ENCODE data around the gene DHCR7.

The DHCR7 gene

DNA sequence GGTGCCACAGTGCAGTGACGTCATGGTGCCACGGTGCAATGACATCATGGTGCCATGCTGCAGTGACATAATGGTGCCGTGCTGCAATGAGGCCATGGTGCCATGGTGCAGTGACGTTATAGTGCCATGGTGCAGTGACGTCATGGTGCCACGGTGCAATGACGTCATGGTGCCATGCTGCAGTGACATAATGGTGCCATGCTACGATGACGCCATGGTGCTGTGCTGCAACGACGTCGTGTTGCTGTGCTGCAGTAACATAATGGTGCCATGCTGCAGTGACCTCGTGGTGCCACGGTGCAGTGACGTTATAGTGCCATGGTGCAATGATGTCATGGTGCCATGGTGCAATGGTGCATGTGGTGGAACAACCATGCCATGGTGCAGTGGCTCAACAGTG lies 45.3 kb downstream of the DHCR7 start:
- Mint-ChIP-seq H3K4me1 (ENCODE audit: low read depth) (no peaks in the 10 kb centered on the region), H3K4me3 (no peak overlapping the region), H3K36me3 (ENCODE audit: low read depth) (no peaks in the 10 kb centered on the region), H3K27me3 (no peaks in the 10 kb centered on the region), H3K27ac (no peak overlapping the region), H3K9me3 (peaks cover 7% of the 10 kb centered on the region)

DNA sequence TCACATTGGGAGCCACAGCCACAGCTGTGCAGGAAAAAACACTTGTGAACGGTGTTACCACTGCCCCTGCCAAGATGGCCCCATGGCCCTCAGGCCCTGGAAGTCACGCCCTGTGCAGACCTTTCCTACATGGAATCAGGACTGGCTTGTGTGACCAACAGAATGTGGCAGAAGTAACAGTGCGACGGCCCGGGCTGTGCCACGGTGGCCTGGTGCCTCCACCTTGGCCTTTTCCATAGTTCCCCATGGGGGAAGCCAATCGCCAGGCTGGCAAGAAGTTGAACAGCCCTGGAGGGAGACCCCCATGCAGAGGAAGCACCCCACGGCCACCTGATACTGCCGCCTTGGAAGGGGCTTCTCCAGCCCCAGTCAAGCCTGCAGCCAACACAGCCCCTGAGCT lies 48.0 kb downstream of the DHCR7 start:
- no peak overlapping the region for H3K4me3 Mint-ChIP-seq
- H3K27ac Mint-ChIP-seq = no peak overlapping the region
- no peaks in the 10 kb centered on the region for H3K4me1 Mint-ChIP-seq (ENCODE audit: low read depth)

DNA sequence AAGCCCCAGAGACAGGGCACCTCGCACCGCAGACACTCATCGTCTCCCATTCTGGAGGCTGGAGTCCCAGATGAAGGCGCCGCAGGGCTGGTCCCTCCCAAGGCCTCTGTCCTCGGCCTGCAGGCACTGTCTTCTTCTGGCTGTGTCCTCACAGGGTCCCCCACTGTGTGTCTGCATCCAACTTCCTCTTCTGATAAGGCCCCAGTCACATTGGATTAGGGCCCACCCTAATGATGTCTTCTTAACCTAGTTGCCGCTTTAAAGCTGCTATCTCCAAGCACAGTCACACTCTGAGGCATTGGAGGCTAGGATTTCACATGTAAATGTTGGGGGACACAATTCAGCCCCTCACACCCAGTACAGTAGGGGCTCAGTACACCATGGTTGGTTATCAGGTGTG lies 48.9 kb downstream of the DHCR7 start:
- no peaks in the 10 kb centered on the region for H3K36me3 Mint-ChIP-seq (ENCODE audit: low read depth)
- no peaks in the 10 kb centered on the region for H3K27me3 Mint-ChIP-seq
- no peak overlapping the region for H3K4me3 Mint-ChIP-seq
- H3K9me3 Mint-ChIP-seq = peaks cover 7% of the 10 kb centered on the region
- no peak overlapping the region for H3K27ac Mint-ChIP-seq
- H3K4me1 Mint-ChIP-seq (ENCODE audit: low read depth) = no peaks in the 10 kb centered on the region

More for the DNA sequence above, 48.0 kb downstream of the DHCR7 start:
- Mint-ChIP-seq H3K27me3 (no peaks in the 10 kb centered on the region), H3K36me3 (ENCODE audit: low read depth) (no peaks in the 10 kb centered on the region), H3K9me3 (peaks cover 7% of the 10 kb centered on the region)

DNA sequence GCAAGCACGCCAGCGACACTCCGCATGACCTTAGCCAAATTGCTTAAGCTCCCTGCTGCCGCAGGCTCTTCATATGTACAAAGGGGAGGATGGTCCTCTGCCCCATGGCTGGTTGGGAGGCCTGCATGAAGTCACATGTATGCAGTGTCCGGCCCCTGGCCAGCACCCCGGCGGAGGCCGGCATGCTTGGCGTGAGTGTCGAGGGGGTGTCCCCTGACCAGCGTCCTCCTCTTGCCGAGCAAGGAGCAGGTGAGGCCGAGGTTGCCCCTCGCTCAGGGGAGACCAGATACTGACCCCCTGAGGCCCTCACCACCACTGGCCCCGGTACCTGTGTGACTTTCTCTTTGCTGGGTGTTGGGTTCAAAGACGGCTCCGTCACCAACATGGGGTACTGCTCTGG lies 50.2 kb downstream of the DHCR7 start:
- H3K27ac Mint-ChIP-seq = no peak overlapping the region
- H3K36me3 Mint-ChIP-seq (ENCODE audit: low read depth) = no peaks in the 10 kb centered on the region
- H3K4me3 Mint-ChIP-seq = no peak overlapping the region
- H3K4me1 Mint-ChIP-seq (ENCODE audit: low read depth) = no peaks in the 10 kb centered on the region
- peaks cover 4% of the 10 kb centered on the region for H3K27me3 Mint-ChIP-seq
- H3K9me3 Mint-ChIP-seq = no peaks in the 10 kb centered on the region

DNA sequence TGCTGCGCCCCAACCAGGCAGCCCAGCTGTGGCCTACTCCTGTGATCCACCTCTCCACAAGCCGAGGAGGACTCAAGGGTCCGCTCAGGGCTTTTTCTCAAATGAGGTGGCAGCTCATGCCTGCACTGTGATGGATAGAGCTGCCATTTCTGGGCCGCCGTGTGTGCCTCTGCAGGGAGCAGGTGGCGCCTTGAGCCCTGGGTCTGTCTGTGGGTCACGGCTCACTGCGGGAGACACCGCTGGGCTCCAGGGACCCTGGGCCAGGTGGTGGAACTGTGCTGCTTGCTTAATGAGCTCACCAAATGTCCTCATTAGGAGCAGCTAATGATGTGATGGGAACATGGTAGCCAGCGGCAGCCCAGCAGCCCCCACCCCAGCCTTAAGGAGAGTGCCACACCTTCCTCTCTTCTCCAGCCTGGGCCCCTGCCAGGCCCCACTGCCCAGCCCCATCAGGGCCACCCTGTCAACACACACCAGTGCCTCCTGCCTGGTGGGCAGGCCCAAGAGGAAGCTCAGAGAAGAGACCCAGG lies 50.8 kb downstream of the DHCR7 start:
- Mint-ChIP-seq H3K4me1 (ENCODE audit: low read depth) (no peaks in the 10 kb centered on the region), H3K4me3 (no peak overlapping the region), H3K9me3 (no peaks in the 10 kb centered on the region), H3K36me3 (ENCODE audit: low read depth) (no peaks in the 10 kb centered on the region), H3K27ac (no peak overlapping the region), H3K27me3 (peaks cover 4% of the 10 kb centered on the region)

DNA sequence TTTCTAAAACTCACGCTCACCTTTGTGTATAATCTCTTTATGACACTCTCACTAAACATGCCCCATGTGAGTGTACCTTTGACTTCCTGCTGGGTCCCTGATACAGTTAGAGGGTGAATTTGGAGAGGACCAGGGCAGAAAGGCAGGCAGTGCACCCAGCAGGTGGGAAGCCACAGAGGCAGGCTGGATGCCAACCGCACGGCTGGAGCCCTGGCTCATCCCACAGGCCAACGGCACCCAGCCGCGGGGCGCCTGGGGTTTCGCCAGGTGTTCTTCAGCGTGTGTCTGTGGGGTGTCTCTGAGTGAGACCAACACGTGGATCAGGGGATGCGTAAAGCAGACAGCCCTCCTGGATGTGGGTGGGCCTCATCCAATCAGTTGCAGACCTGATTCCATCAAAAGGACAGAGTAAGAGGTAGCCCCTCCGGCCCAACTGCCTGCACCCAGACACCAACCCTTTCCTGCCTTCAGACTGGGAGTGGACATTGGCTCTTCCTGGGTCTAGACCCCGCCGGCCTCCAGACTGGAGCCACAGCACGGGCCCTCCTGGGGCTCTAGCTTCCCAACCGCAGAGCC lies 51.6 kb downstream of the DHCR7 start:
- H3K9me3 Mint-ChIP-seq = no peaks in the 10 kb centered on the region
- H3K4me3 Mint-ChIP-seq = no peak overlapping the region
- no peaks in the 10 kb centered on the region for H3K4me1 Mint-ChIP-seq (ENCODE audit: low read depth)
- no peaks in the 10 kb centered on the region for H3K36me3 Mint-ChIP-seq (ENCODE audit: low read depth)
- peaks cover 8% of the 10 kb centered on the region for H3K27me3 Mint-ChIP-seq
- H3K27ac Mint-ChIP-seq = no peak overlapping the region

DNA sequence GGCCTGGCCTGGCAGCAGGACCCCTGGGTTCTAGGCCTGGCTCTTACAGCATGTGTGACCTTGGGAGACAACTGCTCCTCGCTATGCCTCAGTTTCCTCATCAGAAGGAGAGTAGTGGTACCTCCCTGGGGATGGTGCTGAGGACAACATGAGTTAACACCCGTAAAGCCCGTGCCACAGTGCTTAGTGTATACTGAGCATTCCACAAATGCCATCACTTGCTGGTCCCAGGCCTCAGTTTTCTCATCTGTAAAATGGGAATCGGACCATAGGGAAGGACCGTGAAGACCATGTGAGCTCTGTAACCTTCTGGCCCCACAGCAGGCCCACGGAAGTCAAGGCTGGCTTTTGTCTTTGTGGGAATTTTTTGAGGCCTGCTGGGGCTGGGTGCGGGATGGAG lies 52.4 kb downstream of the DHCR7 start:
- no peak overlapping the region for H3K27ac Mint-ChIP-seq
- H3K27me3 Mint-ChIP-seq = peaks cover 11% of the 10 kb centered on the region
- no peaks in the 10 kb centered on the region for H3K4me1 Mint-ChIP-seq (ENCODE audit: low read depth)
- no peaks in the 10 kb centered on the region for H3K36me3 Mint-ChIP-seq (ENCODE audit: low read depth)
- no peak overlapping the region for H3K4me3 Mint-ChIP-seq
- no peaks in the 10 kb centered on the region for H3K9me3 Mint-ChIP-seq

DNA sequence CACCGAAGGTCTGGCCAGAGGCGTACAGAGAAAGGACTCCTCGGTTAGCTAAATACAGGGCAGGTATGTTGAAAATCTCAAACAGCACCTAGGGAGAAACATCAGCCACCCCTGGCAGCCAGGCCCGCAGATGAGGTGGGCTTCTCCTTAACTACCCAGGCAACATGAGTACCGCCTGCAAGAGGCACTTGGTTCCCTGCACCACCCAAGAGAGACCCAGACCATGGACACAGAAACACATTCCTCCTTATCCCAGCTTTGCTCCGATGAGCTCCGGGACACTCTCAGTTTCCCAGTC lies 53.0 kb downstream of the DHCR7 start:
- Mint-ChIP-seq H3K4me3 (no peak overlapping the region), H3K27ac (no peak overlapping the region), H3K4me1 (ENCODE audit: low read depth) (no peaks in the 10 kb centered on the region), H3K9me3 (no peaks in the 10 kb centered on the region), H3K36me3 (ENCODE audit: low read depth) (no peaks in the 10 kb centered on the region), H3K27me3 (peaks cover 11% of the 10 kb centered on the region)

DNA sequence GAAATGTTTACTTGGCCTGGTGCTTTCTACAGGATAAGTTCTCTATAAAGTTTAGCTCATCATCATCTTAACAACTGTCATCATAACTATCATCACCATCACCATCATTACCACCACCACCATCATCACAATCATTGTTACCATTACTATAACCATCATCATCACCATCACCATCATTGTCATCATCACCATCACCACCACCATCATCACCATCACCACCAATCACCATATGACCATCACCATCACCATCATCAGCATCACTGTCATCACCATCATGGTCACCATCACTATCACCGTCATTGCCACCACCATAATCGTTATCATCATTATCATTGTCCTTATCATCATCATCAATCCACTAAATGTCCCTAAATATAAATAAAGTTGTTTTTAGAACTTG lies 54.9 kb downstream of the DHCR7 start:
- Mint-ChIP-seq H3K27ac (no peak overlapping the region), H3K9me3 (no peaks in the 10 kb centered on the region), H3K27me3 (peaks cover 11% of the 10 kb centered on the region), H3K4me1 (ENCODE audit: low read depth) (no peaks in the 10 kb centered on the region), H3K4me3 (no peak overlapping the region), H3K36me3 (ENCODE audit: low read depth) (no peaks in the 10 kb centered on the region)

DNA sequence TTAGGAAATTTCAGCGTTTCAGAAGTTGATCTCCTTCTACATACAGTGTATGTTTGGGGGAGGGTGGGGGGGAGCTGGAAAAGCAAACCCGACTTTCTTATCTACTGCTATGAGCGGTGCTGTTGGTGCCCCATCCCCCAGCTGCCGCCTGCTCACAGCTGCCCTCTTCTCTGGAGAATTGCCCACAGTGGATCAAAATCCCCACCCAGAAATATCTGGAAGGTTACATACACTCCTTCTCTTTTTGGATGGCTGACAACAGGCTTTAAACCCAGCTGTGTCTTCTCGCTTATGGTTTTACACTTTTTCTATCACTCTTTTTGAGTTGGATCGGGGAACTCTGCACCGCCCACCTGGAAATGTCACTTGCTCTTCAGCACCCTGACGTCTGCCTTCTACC lies 56.4 kb downstream of the DHCR7 start:
- Mint-ChIP-seq H3K27me3 (peaks cover 11% of the 10 kb centered on the region), H3K4me1 (ENCODE audit: low read depth) (no peaks in the 10 kb centered on the region), H3K4me3 (no peak overlapping the region), H3K27ac (no peak overlapping the region), H3K9me3 (no peaks in the 10 kb centered on the region), H3K36me3 (ENCODE audit: low read depth) (no peaks in the 10 kb centered on the region)

DNA sequence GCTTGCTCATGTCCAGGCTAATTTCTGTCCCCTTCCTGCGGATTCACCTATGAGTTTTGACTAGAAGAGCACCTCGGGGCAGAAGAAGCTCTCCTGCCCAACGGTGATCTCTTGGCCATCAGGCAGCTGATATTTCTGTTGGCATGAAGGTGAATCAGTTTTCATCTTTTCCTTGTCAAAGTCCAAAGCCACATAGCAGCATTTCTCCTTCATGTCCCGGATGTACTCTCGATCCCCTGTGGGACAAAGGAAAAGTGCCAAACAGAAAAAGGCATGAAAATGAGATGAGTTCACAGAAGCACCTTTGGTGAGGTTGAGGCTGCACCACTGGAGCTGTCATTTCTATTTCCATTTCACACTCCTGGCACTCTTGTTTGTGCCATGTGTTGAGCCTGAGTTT lies 56.8 kb downstream of the DHCR7 start:
- no peak overlapping the region for H3K4me3 Mint-ChIP-seq
- no peaks in the 10 kb centered on the region for H3K36me3 Mint-ChIP-seq (ENCODE audit: low read depth)
- H3K4me1 Mint-ChIP-seq (ENCODE audit: low read depth) = no peaks in the 10 kb centered on the region
- no peak overlapping the region for H3K27ac Mint-ChIP-seq
- peaks cover 11% of the 10 kb centered on the region for H3K27me3 Mint-ChIP-seq
- H3K9me3 Mint-ChIP-seq = no peaks in the 10 kb centered on the region

DNA sequence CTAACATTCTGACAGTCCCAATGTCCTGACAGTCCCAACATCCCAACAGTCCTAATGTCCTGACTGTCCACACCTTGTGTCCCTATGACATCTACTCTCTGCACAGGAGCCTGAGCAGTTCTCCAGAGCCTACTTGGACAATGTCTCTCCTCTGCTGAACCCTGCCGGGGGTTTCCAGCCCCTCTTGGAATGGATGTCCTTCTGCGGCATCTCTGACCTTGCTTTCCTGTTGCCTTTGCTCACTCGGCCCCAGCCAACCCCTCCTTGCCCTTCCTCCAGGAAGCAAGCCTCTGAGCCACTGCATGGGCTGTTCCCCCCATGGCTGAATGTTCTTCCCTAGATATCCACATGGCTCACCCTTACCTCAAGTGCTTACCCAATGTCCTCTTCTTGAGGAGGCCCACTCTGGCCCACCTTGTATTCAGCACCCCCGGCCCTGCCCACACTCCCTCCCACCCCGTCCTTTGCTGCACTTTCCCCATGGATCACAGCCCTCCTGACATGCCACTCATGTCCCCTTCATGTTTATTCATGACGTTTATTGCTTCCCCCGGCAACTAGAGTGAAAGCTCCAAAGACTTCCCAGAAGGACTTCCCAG lies 59.5 kb downstream of the DHCR7 start:
- Mint-ChIP-seq H3K9me3 (no peaks in the 10 kb centered on the region), H3K36me3 (ENCODE audit: low read depth) (no peaks in the 10 kb centered on the region), H3K27me3 (peaks cover 15% of the 10 kb centered on the region), H3K4me3 (no peak overlapping the region), H3K4me1 (ENCODE audit: low read depth) (no peaks in the 10 kb centered on the region), H3K27ac (no peak overlapping the region)

DNA sequence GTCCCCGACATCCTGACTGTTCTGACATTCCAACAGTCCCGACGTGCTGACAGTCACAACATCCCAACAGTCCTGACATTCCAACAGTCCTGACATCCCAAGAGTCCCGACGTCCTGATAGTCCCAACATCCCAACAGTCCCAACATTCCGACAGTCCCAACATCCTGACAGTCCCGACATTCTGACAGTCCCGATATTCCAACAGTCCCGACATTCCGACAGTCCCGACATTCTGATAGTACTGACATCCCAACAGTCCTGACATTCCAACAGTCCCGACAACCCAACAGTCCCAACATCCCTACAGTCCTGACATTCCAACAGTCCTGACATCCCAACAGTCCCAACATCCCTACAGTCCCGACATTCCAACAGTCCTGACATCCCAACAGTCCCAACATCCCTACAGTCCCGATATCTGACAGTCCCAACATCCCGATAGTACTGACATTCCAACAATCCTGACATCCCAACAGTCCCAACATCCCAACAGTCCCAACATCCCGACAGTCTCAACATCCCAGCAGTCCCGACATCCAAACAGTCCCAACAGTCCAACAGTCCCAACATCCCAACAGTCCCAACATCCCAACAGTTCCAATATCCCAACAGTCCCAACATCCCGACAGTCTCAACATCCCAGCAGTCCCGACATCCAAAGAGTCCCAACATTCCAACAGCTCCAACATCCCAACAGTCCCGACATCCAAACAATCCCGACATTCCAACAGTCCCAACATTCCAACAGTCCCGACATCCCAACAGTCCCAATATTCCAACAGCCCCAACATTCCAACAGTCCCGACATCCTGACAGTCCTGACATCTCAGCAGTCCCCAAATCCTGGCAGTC lies 60.2 kb downstream of the DHCR7 start:
- no peaks in the 10 kb centered on the region for H3K4me1 Mint-ChIP-seq (ENCODE audit: low read depth)
- no peak overlapping the region for H3K4me3 Mint-ChIP-seq
- H3K36me3 Mint-ChIP-seq (ENCODE audit: low read depth) = no peaks in the 10 kb centered on the region
- H3K27ac Mint-ChIP-seq = peak overlapping the region; percentile 40
- H3K9me3 Mint-ChIP-seq = no peaks in the 10 kb centered on the region
- peaks cover 11% of the 10 kb centered on the region for H3K27me3 Mint-ChIP-seq

DNA sequence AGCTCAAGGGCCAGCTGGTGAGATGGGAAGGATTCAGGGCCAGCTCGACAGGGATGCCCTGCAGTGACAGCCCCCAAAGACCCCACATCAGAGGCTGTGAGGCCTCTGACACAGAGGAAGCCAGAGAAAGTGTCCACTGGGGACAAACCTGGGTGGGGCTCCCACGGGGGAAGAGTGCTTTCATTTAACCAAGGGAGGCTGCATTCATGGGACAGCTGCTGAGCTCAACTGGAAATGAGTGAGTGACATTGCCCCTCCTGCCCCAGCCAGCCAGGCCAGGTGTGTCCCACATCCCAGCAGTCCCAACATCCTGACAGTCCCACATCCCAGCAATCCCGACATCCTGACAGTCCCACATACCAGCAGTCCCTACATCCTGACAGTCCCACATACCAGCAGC lies 61.0 kb downstream of the DHCR7 start:
- Mint-ChIP-seq H3K4me3 (no peak overlapping the region), H3K4me1 (ENCODE audit: low read depth) (no peaks in the 10 kb centered on the region), H3K27ac (no peak overlapping the region), H3K36me3 (ENCODE audit: low read depth) (no peaks in the 10 kb centered on the region), H3K27me3 (peaks cover 11% of the 10 kb centered on the region), H3K9me3 (no peaks in the 10 kb centered on the region)

DNA sequence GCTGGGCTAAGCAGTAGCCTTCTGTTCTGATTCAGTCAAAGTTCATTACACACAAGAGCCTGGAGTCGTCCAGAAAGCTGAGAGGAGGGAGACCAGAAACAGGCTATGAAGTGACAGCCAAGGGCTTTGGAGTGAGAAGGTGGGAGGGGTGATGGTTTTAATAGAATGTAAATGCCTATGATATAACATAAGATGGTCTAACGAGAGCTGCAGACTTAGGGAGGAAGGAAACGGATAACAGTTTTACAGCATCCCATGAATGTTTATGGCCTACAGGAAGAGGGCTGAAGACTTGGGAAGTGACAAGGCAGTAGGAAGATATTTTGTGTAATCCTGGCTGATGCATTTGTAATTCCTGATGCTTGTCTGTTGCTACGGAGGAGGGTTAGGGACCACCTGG lies 62.0 kb downstream of the DHCR7 start:
- Mint-ChIP-seq H3K4me1 (ENCODE audit: low read depth) (peaks cover 8% of the 10 kb centered on the region), H3K36me3 (ENCODE audit: low read depth) (no peaks in the 10 kb centered on the region)

More for the DNA sequence above, 62.0 kb downstream of the DHCR7 start:
- Mint-ChIP-seq H3K27ac (no peak overlapping the region), H3K27me3 (peaks cover 8% of the 10 kb centered on the region), H3K4me3 (no peak overlapping the region), H3K9me3 (no peaks in the 10 kb centered on the region)

All from stimulated activated naive CD8-positive, alpha-beta T cell treated with anti-CD3 and anti-CD28 coated beads, Interleukin-15, Interleukin-2, amounts not matched to agents 100 ng/mL and 50 ng/mL, for 24 hours (primary cell).